Neural progenitor cell (in vitro differentiated cells): ENCODE measurements around the gene HDAC4.

Experiments
- EZH2 ChIP-seq: fragments of 200-600 bp; sonication (generic); IDR thresholded peaks from 2 replicates; pipeline ENCODE4 v1.6.1; 2017; ENCODE audit warnings: antibody characterized with exemption, mild to moderate bottlenecking, moderate library complexity
- TF ChIP-seq, protein P1 (sequence below): fragments of 200-600 bp; sonication (generic); IDR thresholded peaks from 2 replicates; pipeline ENCODE4 v1.5.1; 2017; ENCODE audit warnings: antibody characterized with exemption, mild to moderate bottlenecking

DNA sequence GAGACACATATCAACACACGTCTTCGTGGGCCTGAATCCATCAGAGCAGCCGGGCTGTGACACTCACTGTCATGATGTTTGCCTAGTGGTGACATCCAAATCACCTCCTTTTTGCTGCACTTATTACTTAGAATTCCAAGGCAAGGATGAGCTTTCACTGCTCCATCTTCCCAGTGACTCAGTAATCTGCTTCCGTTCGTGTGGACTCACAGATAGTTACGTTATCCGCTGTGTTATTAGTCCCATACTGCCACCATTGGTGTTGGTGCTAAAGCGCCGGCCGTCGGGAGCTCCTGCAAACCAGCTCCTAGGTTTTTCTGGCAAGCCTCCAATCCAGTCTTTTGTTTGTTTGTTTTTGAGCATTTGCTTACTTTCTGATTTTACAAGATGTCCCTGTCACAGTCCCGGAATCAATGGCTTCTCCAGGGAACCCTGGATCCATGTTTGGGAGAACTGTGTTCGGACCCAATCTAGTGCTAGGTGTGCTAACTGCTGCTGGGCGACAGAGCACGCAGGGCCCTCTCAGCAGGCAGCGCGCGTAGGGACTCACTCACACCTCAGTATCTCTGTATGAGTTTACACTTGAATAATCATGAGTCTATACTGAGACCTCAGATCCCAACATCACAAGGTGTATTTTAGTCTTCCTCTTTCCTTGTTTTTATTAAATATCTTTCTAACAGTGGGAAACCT is 42.6 kb downstream of the HDAC4 start:
- TF ChIP-seq, protein P1, sequence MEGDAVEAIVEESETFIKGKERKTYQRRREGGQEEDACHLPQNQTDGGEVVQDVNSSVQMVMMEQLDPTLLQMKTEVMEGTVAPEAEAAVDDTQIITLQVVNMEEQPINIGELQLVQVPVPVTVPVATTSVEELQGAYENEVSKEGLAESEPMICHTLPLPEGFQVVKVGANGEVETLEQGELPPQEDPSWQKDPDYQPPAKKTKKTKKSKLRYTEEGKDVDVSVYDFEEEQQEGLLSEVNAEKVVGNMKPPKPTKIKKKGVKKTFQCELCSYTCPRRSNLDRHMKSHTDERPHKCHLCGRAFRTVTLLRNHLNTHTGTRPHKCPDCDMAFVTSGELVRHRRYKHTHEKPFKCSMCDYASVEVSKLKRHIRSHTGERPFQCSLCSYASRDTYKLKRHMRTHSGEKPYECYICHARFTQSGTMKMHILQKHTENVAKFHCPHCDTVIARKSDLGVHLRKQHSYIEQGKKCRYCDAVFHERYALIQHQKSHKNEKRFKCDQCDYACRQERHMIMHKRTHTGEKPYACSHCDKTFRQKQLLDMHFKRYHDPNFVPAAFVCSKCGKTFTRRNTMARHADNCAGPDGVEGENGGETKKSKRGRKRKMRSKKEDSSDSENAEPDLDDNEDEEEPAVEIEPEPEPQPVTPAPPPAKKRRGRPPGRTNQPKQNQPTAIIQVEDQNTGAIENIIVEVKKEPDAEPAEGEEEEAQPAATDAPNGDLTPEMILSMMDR = no peak
- no peak for TF ChIP-seq EZH2
